GM19395 (cell line): ENCODE results near the gene MORC4.
A peak's percentile ranks its signal among the peaks of the same experiment; 100 is the strongest.

Experiments used
- ATAC-seq: cut with Tn5 transposase; IDR thresholded peaks from one replicate; pipeline ENCODE4 v1.9.1; 2021; ENCODE audit warnings: mild to moderate bottlenecking, moderate library complexity; ENCODE audit not compliant: unreplicated experiment

The MORC4 gene

GRCh38 chrX:106917830-106918500 is 82.0 kb downstream of the MORC4 start:
- ATAC-seq, result no peak

DNA sequence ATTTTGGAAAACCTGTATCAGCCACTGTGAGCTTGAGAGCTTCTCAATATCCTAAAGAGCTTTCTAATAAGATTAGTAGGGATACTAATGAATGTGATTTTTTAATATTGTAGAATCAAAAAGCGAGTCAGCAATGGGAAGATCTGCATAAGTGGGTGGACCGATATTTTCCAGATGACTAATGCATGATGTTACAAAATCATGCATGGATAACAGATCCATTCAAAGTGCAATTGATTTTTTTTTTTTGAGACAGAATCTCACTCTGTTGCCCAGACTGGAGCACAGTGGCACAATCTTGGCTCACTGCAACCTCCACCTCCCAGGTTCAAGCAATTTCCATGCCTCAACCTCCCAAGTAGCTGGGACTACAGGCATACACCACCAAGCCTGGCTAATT is 87.1 kb downstream of the MORC4 start:
- ATAC-seq, result no peak

DNA sequence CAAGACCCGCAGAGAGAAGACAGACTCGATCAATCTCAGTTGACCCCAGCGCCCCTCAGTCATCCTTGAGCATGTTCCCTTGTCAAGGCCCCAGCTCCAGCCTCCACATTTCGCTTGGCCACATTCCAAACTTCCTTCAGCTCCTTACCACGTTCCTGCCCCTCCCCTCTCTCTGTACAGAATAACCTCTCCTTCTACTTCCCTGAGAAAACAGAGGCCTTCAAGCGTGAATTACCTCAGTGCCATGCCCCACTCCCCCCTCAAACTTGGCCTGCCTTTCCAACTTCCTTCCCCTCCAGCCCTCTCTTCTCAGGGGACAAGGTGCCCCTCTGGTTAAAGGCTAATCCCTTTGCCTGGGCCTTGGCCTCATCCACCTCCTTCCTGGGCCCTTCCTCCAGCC is 93.7 kb downstream of the MORC4 start:
- no peak for ATAC-seq

- ATAC-seq, result no peak
These were observed 94.8 kb downstream of the MORC4 start for GRCh38 chrX:106905064-106905708.

DNA sequence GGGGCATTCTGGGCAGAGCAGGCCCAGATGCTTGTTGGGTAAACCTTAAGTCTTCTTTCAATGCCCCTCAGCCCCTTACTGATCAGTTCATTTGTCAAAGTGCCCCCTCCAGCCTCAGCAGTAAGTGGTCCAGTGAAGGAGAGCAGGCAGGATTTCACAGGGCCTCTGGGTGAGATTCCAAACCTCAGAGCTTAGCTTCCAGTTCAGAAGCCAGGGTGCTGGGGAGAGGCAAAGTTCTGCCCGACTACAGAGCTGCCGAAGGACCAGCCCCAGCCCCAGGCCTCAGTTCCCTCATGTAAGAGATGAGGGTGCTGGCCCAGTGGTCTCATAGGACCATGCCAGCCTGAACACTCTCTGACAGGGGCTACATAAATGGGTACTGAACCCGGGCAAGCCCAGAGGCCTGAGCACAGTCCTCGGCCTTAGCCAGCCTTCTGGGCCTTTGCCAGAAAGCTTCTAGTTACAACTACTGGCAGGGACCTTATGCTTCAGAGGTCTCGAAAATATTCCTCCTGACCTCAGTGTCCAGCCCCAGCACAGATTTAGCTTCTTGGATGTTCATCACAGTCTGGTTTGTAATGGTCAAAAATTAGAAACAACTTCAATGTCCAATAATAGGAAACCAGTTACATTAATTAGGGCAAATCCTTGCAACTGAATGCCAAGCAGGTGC is 96.0 kb downstream of the MORC4 start:
- ATAC-seq, result no peak

DNA sequence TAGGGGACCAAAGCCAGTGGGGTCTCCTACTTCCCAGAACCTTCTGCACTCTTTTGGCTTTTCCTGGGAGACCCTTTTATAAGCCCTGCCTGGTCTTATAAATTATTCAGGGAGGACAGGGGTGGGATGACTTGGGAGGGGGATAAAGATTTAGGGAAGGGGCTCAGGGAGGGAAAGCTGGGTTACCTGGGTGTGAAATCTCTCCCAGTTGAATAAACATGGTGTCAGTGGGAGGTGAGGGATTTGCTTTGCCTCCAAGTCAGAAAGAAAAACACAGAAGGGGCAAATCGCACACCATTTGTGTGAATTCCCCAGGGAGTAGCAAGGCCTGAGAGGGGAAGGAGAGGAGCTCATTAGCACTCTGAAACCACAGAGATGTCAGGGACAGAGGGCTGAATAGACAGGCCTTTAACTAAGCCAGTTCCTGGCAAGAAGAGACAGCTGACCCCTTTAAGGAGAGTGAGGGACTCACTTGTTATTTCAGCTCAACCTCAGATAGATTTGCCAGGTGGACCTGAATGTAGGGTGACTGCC is 96.7 kb downstream of the MORC4 start, which contains the start of gene RIPPLY1:
Gene RIPPLY1, minus strand, starts transcription at position 51 of the 534 bp plus-strand sequence. CDS start 54 bp downstream, outside the sequence.
- ATAC-seq, result no peak

DNA sequence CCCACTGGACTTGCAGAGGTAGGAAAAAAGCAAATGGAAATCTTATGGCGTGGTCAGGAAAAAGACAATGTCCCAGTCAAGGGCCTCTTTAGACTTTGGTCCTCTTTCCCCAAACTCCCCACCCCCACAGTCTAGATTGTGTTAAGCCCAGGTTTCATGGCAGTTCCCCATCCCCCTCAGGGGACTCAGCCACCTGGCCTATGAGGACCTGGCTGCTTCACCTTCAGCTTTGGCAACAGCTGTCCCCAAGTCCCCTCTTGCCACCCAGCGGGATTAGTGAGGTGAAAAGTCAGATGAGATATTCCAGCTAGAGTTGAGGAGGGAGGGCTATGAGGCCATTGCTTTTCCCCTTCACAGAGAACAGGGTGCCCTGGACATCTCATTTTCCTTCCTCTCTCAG is 97.3 kb downstream of the MORC4 start:
- no peak for ATAC-seq

GRCh38 chrX:106901781-106902219 is 98.2 kb downstream of the MORC4 start:
- no peak for ATAC-seq

GRCh38 chrX:106901341-106901740 is 98.7 kb downstream of the MORC4 start:
- no peak for ATAC-seq

DNA sequence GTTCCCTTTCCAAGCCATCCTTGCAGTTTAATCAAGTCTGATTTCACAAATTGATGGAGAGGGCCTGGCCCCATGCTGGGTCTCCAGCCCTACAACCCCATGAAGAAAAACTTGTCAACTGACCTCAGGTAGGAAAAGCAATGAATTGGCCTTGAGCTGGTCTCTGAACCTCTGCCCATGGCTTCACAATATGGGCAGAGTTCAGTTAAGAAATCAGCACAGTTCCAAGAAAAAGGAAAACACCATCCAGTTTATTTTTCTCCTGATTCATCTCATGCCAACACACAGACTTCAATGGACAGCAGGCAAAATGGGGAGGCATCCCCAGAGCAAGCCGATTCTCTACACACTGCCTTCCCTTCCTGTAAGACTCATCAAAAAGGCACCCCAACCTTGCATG is 100.2 kb downstream of the MORC4 start:
- no peak for ATAC-seq

GRCh38 chrX:106899276-106899675 is 100.7 kb downstream of the MORC4 start:
- no peak for ATAC-seq

DNA sequence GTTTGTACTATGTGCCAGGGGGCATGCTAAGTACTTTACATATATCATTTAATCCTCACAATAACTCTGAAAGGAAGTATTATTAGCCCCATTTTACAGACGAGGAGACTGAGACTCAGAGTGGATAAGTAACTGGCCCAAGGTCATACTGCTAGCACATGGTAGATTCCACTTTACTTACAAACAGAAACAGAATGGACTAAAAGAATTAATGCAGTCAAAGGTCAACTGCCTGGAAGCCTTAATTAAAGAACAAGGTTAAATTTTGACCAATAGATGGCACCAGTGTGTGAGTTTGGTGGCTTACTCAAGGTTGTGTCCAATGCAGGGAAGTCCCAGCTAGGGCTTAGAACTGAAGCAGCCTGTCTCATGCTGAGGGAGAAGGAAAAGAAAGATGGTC is 101.5 kb downstream of the MORC4 start:
- no peak for ATAC-seq

DNA sequence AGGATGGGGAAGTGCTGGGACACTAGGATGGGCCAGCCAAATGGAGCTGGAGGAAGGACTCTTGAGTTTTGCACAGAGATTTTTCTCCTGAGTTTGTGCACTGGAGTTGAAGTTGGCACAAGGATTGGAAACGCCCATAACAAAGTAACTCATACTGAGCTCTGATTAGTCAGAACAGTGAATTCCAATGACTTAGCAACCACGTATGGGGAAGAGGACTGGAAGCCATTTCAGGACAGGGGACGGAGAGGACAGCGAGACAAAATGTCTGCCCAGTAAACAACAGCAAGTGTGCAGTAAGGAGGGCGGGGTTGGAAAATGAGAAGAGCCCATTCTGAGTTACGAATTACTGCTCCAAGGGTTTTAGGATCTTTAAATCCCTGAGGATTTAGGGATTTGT is 102.8 kb downstream of the MORC4 start:
- no peak for ATAC-seq

DNA sequence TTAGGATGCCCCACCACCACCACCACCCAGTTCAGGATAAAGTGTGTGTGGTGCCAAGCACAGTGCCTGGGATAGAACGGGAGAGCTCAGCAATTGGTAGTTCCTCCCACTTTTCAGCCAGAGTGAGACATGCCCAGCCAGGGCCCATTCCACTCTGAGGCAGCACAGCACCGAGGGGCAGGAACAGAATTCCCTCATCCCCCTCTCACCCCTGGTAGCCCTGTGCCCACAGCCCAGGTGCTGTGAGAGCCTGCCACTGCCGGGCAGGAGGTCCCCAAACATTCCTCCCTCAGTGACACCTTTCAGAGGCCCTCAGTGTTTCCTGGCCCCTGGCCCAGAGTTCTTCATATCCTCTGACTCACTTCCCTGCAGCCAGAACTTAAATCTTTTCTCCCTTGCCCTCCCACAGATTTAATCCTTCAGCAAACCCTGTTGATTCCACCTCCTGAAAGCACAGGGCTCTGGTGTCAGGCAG is 105.0 kb downstream of the MORC4 start:
- no peak for ATAC-seq

GRCh38 chrX:106894392-106894909 is 105.6 kb downstream of the MORC4 start:
- peak; percentile 77 for ATAC-seq

DNA sequence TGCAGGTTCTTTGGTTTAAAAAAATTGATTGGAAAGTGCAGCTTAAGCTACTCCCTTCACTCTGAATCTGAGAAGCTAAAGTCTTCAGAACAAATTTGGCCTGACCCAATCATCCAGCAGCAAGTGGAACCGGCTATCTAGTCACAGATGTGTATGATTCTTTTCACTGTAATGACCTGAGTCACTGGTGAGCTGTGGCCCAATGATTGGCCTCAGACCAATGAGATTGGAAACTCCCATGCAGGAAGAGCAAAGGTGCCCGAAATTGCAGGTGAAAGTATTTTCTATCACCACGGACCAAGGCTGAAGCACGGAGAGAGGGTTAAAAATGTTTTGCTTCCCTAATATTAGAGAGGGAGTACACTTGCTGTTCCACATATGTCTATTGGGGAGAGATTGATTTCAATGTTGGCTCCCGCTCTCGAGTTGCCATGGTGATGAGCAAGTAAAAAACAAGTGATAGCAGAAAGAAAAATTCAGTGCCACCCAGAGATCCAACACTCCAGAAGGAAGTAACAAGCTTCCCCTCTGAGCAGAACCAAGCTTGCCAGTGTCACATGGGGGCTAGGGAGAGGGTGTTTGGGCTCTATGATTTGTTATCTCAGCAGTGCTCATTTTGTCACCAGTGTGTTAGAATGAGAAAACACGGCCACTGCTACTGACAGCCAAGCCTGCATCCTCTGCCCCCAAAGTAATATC is 108.1 kb downstream of the MORC4 start:
- no peak for ATAC-seq
